RPMI7951 (cell line): Measurements from ENCODE around the gene PGAM2. TPM values are rescaled to one million over a fixed set of nuclear protein-coding genes. Genes with fewer than 3 reads are reported as not detected.
A peak's percentile ranks its signal among the peaks of the same experiment; 100 is the strongest.

Experiments
- DNase-seq: peaks from one replicate; pipeline ENCODE4 v3.0.0-alpha.2; 2012; ENCODE audit warnings: low read depth
- total RNA-seq: library from RNA; depleted of rRNA; stranded (reverse); fragments of >200 nt; shearing (Covaris generic); gene quantifications from 2 replicates; pipeline ENCODE4 v1.2.3, GENCODE V29; 2014

The PGAM2 gene
- total RNA-seq, 1 experiment from 2014 or later: 0.36 TPM

GRCh38 chr7:44066494-44067063 lies 1.2 kb upstream of the PGAM2 start:
- no peak for DNase-seq

GRCh38 chr7:44066111-44066460 lies 719 bp upstream of the PGAM2 start:
- DNase-seq: no peak

- peak; percentile 48 for DNase-seq
Measured at GRCh38 chr7:44064791-44065430, 456 bp downstream of the PGAM2 start.

- DNase-seq: no peak
Measured at GRCh38 chr7:44063894-44064651, 1.3 kb downstream of the PGAM2 start.

- no peak for DNase-seq
Measured at GRCh38 chr7:44063547-44063893, 1.8 kb downstream of the PGAM2 start.

GRCh38 chr7:44062903-44063295 lies 2.5 kb downstream of the PGAM2 start:
- DNase-seq: no peak

GRCh38 chr7:44062180-44062902 lies 3.0 kb downstream of the PGAM2 start:
- DNase-seq: no peak

GRCh38 chr7:44061645-44062179 lies 3.7 kb downstream of the PGAM2 start:
- no peak for DNase-seq

- DNase-seq: no peak
Measured at GRCh38 chr7:44060948-44061644, 4.3 kb downstream of the PGAM2 start.

- no peak for DNase-seq
Measured at GRCh38 chr7:44060091-44060947, 5.0 kb downstream of the PGAM2 start.

GRCh38 chr7:44059219-44060090 lies 5.9 kb downstream of the PGAM2 start:
- no peak for DNase-seq

GRCh38 chr7:44058759-44059218 lies 6.6 kb downstream of the PGAM2 start:
- DNase-seq: no peak

GRCh38 chr7:44057849-44058758 lies 7.3 kb downstream of the PGAM2 start:
- DNase-seq: no peak

- no peak for DNase-seq
Measured at GRCh38 chr7:44057181-44057848, 8.1 kb downstream of the PGAM2 start.

- DNase-seq: no peak
Measured at GRCh38 chr7:44056681-44057080, 8.7 kb downstream of the PGAM2 start.

- DNase-seq: no peak
Measured at GRCh38 chr7:44052771-44053365, 12.5 kb downstream of the PGAM2 start.

- no peak for DNase-seq
Measured at GRCh38 chr7:44051611-44052220, 13.7 kb downstream of the PGAM2 start.
